RCC 7860 (cell line): ENCODE results near the gene SAMD11.

Experiments
- DNase-seq: peaks from one replicate; pipeline ENCODE4 v3.0.0-alpha.2; 2015; ENCODE audit warnings: low spot score
- FAIRE-seq: peaks from 2 replicates; lab custom pipeline; 2012; peaks lifted over from hg19 to GRCh38; lab: Jason Lieb, UNC

The SAMD11 gene

GRCh38 chr1:916173-917075 lies 7.3 kb upstream of the SAMD11 start:
- no peak for FAIRE-seq

GRCh38 chr1:917076-917459 lies 6.7 kb upstream of the SAMD11 start:
- no peak for FAIRE-seq
- no peak for DNase-seq

More at GRCh38 chr1:916173-917075, 7.3 kb upstream of the SAMD11 start:
- peak; percentile 34 for DNase-seq

- FAIRE-seq (no peak), DNase-seq (no peak)
Observed at GRCh38 chr1:917466-918091, 6.1 kb upstream of the SAMD11 start.

DNA sequence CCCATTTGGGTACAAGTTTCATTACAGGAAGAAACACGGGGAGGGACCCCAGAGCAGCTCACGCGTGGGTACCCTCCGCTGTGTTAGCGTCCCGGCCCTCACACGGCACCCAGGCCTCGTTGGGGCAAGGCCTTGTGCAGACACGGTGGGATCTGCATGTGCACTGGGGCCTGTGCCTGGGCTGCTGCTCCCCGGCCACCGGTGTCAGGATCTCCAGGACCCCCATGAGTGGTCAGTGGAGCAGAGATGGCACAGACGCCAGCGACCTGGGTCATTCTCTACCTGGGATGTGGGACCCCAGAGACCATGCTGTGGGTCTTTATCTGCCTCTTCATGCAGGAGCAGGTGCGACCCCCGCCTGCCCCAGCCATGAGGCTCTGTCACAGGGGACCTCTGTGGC lies 5.4 kb upstream of the SAMD11 start:
- FAIRE-seq, result no peak
- DNase-seq, result no peak

GRCh38 chr1:918843-919242 lies 4.9 kb upstream of the SAMD11 start:
- FAIRE-seq (no peak), DNase-seq (no peak)

DNA sequence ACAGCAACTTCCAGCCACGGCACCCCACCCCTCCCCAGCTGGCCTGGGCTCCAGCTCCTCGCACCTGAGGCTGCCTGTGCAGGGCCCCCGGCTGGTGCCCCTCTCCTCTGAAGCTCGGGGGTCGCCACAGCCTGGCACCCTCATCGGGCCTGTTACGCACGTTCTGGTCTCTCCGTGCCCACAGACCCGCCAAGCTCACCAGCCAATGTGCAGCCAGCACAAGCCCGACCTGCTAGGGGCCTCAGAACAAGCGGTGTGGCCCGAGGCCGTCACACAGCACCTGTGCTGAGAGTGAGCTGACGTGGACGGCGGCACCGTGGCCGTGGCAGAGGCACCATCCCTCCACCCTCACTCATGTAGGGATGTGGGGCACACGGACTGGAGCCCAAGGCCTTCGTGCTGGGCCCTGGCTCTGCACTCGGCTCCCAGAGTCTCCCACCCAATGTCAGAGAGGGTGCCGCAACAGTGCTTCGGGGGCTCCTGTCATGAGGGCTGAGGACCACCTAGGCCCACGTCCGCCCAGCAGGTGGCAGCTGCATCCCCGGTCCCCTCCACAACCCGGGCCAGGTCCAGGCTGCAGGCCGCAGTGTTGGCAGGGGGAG lies 4.4 kb upstream of the SAMD11 start:
- FAIRE-seq, result no peak
- DNase-seq, result no peak

DNA sequence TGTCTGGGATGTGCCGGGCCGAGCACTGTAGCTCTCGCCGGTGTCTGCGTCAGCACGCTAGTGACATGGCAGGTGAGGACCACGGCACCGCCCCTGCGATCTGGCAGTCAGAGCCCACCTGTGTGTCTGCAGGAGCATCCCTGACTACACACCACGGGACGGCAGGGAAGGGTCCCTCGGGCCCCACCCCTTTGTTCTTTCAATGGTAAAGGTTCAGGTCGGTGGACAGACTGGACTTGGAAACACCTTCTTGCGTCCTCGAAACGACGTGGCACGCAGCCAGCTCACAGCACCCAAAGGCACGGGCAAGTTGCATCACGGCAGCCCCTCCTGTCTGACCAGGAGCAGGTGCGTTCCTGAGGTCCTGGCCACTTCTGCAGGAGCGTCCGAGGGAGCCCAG lies 3.7 kb upstream of the SAMD11 start:
- DNase-seq (no peak), FAIRE-seq (no peak)

DNA sequence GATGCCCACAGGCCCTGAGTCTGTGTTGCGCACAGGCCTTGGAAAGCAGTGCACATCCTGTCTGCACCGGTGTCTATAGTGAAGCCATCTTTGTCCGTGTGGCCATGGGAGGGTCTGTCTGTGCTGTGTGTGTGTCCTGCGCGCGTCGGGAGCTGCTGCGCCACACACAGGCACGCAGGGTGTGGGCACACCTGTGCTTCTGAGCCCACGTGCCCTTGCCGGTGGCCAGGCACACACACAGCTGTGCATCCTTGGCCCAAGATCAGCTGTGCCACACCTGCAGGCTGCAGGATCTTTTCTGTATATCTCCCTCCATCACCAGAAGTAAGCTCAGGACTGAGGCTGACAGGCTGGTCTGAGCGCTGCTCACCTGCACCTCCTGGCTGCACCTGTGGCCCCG lies 3.2 kb upstream of the SAMD11 start:
- FAIRE-seq (no peak), DNase-seq (no peak)

- DNase-seq (peak; percentile 58), FAIRE-seq (no peak)
Observed at GRCh38 chr1:921011-921837, 2.5 kb upstream of the SAMD11 start.

DNA sequence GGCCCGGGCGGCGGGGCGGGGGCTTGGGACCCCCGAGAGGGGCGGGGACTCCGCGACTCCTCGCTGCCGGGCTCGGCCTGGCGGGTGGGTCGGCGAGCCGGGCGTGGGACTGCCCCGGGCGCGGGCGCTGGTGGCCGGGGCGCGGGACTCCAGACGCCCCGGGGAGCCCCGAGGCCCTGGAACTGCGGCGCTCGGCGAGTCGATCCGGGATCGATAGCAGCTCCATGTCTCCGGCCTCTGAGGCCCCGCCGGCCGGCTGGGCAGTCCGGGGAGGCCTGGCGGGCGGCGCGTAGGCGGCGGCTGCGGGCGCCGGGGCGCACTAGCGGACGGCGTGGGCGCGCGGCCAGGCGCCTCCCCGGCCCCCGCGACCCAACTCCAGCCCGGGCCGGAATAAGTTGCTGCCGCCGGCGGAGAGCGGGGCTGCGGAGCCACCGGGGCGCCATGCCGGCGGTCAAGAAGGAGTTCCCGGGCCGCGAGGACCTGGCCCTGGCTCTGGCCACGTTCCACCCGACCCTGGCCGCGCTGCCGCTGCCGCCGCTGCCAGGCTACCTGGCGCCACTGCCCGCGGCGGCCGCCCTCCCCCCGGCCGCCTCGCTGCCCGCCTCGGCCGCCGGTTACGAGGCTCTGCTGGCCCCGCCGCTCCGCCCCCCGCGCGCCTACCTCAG lies 400 bp downstream of the SAMD11 start:
- DNase-seq (no peak), FAIRE-seq (no peak)

DNA sequence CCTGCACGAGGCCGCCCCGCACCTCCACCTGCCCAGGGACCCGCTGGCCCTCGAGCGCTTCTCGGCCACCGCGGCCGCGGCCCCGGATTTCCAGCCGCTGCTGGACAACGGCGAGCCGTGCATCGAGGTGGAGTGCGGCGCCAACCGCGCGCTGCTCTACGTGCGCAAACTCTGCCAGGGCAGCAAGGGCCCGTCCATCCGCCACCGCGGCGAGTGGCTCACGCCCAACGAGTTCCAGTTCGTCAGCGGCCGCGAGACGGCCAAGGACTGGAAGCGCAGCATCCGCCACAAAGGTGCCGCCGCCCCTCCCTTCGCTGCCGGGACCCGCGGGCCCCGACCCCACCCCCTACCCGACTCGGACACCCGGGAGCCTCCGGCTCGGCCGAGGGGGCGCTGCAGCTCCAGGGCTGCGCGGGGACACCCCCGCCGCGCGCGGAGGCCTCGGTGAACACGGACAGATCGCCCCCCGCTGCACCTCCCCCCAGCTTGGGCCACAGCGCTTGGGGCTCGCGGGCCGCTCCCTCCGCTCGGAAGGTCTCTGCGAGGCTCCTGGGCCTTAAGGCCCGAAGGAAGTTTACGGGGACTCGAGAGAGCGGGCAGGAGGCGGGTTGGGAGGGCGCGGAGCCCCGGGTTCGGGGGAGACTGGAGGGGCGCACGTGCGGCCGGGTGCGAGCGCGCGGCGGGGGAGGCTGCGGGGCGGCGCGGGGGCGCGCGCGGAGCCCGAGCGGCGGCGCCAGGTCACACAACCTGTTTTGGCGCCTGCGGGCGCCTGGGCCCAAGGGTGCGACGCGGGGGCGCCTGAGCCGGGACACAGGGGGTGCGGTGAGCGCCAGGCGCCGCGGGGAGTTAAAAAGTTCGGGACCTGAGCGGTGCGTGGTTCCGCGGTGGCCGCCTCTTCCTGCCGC lies 1.2 kb downstream of the SAMD11 start:
- peak; percentile 47 for DNase-seq
- FAIRE-seq, result no peak

DNA sequence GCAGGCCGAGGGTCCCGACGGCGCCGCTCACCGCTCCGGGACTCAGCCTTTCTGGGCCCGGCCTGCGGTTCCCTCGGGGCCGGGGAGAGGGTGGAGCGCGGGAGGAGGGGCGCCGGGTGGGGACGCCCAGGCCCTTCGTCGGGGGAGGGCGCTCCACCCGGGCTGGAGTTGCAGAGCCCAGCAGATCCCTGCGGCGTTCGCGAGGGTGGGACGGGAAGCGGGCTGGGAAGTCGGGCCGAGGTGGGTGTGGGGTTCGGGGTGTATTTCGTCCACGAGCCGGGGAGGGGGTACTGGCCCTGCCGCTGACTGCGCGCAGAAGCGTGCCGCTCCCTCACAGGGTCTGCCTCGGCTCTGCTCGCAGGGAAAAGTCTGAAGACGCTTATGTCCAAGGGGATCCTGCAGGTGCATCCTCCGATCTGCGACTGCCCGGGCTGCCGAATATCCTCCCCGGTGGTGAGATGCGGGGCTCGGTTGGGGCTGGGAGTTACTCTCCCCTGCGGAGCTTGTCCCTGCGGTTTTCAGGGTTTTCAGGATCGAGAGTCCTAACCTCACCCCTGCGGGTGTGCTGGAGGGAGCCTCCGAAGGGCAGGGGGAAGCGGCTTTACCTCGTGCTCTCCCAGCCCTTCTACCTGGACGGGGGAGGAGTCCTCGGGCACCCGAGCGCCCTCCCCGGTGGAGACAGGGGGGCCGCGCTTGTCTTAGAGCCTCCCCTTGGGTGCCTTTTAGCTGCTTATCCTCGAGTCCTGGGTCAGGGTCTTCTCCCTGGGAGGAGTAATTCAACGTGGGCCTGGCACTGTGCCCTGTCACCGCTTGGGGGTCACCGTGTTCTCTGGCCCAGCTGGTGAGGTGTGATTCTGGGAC lies 2.1 kb downstream of the SAMD11 start:
- no peak for FAIRE-seq

DNA sequence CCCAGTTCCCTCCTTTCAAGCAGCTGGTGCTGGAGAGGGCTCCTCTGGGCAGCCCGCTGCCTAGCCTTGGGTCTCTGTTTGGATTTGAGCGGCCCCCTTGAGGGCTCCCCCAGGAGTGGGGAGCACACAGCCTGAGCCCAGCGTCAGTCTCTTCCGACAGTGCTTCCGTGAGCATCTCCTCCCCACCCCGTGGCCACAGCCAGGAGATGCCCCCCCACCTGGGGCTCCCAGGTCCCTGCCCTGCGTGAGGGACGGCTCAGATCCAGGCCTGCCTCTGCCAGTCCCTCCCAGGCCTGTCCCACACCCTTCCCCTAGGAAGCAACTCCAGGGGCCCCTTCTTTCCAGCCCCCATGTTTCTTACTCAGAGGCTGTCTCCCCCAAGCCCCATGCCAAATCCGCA lies 3.5 kb downstream of the SAMD11 start:
- DNase-seq (no peak), FAIRE-seq (no peak)

More for the DNA sequence above, 2.1 kb downstream of the SAMD11 start:
- peak; percentile 25 for DNase-seq

DNA sequence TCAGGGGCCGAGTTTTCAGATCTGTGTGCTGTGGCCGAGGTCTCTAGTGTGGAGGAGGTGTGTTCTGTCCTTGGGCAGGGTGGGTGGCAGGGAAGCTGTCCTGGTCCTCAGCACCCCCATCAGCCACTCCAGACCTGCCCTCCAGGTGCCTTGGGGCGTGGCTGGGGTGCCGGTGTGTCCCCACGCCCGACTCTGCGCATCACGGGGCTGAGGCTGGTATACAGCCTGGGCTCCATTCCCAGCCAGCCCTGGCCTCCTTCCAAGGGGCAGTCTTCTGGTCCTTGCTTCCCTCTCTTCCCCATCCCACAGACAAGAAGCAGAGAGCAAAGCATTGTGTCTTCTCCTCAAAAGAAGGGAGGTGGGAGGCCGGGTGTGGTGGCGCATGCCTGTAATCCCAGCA lies 4.0 kb downstream of the SAMD11 start:
- FAIRE-seq (no peak), DNase-seq (no peak)

DNA sequence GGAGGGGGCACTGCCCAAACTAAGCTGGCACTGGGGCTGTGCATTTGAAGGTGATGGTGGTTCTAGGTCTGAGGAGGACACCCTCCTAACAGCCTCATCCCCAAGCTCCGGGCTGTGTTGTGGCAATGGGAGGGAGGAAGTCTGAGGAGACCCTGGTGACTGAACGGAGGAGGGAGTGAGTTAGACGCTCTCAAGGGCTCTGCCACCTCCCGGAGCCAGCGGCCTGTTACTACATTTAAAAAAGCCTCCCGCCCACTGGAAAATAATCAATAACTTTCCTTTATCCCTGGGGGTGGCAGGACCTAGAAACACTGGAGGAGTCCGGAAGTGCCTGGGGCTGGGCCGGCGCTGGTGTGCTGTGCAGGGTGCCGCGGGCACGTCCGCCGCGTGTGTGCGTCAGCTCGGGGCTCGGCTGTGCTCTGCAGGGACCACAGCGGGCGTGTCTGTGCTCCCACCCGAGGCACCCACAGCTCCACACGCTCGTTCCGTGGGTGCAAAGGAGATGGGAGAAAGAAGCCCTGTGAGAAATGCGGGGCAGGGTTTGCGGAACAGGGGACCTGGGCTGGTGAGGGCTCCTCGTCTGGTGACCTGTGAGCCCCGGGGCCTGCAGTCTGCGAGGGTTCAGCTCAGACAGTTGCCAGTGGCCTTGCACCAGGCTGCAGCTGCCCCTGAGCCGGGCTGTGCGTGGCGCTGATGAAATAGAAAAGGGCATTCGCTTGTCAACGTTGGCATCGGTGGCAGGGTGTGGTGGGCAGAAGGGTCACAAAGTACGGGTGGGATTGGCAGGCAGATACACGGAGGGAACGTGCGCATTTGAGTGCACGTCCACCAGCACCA lies 5.3 kb downstream of the SAMD11 start:
- DNase-seq (no peak), FAIRE-seq (no peak)

GRCh38 chr1:929712-930632 lies 6.2 kb downstream of the SAMD11 start:
- FAIRE-seq, result no peak
- no peak for DNase-seq
